Measurements from ENCODE around the gene TMOD3. TPM values are rescaled to one million over a fixed set of nuclear protein-coding genes. Genes with fewer than 3 reads are reported as not detected.

TMOD3 gene
- total RNA-seq, 1 donor from 2014 or later: 29.2 TPM

- no peak overlapping the region for H3K4me3 Mint-ChIP-seq (ENCODE audit: unreplicated experiment)
- no peaks in the 10 kb centered on the region for H3K27me3 Mint-ChIP-seq (ENCODE audit: unreplicated experiment)
- peaks cover 6% of the 10 kb centered on the region for H3K4me1 Mint-ChIP-seq (ENCODE audit: low read depth, unreplicated experiment)
Measured at GRCh38 chr15:51848811-51849210, 19.4 kb downstream of the TMOD3 start.

GRCh38 chr15:51849860-51850259, 20.4 kb downstream of the TMOD3 start:
- H3K4me3 Mint-ChIP-seq (ENCODE audit: unreplicated experiment): no peak overlapping the region
- no peak overlapping the region for H3K27ac Mint-ChIP-seq (ENCODE audit: unreplicated experiment)
- H3K27me3 Mint-ChIP-seq (ENCODE audit: unreplicated experiment): no peaks in the 10 kb centered on the region
- H3K4me1 Mint-ChIP-seq (ENCODE audit: low read depth, unreplicated experiment): peaks cover 5% of the 10 kb centered on the region
- DNase-seq: no peak
- H3K36me3 Mint-ChIP-seq (ENCODE audit: unreplicated experiment): no peaks in the 10 kb centered on the region
- no peaks in the 10 kb centered on the region for H3K9me3 Mint-ChIP-seq (ENCODE audit: unreplicated experiment)
- TF ChIP-seq, protein P1, sequence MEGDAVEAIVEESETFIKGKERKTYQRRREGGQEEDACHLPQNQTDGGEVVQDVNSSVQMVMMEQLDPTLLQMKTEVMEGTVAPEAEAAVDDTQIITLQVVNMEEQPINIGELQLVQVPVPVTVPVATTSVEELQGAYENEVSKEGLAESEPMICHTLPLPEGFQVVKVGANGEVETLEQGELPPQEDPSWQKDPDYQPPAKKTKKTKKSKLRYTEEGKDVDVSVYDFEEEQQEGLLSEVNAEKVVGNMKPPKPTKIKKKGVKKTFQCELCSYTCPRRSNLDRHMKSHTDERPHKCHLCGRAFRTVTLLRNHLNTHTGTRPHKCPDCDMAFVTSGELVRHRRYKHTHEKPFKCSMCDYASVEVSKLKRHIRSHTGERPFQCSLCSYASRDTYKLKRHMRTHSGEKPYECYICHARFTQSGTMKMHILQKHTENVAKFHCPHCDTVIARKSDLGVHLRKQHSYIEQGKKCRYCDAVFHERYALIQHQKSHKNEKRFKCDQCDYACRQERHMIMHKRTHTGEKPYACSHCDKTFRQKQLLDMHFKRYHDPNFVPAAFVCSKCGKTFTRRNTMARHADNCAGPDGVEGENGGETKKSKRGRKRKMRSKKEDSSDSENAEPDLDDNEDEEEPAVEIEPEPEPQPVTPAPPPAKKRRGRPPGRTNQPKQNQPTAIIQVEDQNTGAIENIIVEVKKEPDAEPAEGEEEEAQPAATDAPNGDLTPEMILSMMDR (IDR thresholded peaks at IDR 0.05; ENCODE audit: partially characterized antibody, unreplicated experiment): no peak

More at GRCh38 chr15:51848811-51849210, 19.4 kb downstream of the TMOD3 start:
- H3K36me3 Mint-ChIP-seq (ENCODE audit: unreplicated experiment): no peaks in the 10 kb centered on the region
- no peaks in the 10 kb centered on the region for H3K9me3 Mint-ChIP-seq (ENCODE audit: unreplicated experiment)
- TF ChIP-seq, protein P1 (IDR thresholded peaks at IDR 0.05; ENCODE audit: partially characterized antibody, unreplicated experiment): no peak
- DNase-seq: no peak
- no peak overlapping the region for H3K27ac Mint-ChIP-seq (ENCODE audit: unreplicated experiment)

- H3K36me3 Mint-ChIP-seq (ENCODE audit: unreplicated experiment): no peaks in the 10 kb centered on the region
- H3K4me1 Mint-ChIP-seq (ENCODE audit: low read depth, unreplicated experiment): peaks cover 4% of the 10 kb centered on the region
- H3K9me3 Mint-ChIP-seq (ENCODE audit: unreplicated experiment): no peaks in the 10 kb centered on the region
- no peak for DNase-seq
- no peak overlapping the region for H3K27ac Mint-ChIP-seq (ENCODE audit: unreplicated experiment)
- H3K4me3 Mint-ChIP-seq (ENCODE audit: unreplicated experiment): no peak overlapping the region
- TF ChIP-seq, protein P1 (IDR thresholded peaks at IDR 0.05; ENCODE audit: partially characterized antibody, unreplicated experiment): no peak
- no peaks in the 10 kb centered on the region for H3K27me3 Mint-ChIP-seq (ENCODE audit: unreplicated experiment)
Measured at GRCh38 chr15:51853998-51854397, 24.5 kb downstream of the TMOD3 start.

DNA sequence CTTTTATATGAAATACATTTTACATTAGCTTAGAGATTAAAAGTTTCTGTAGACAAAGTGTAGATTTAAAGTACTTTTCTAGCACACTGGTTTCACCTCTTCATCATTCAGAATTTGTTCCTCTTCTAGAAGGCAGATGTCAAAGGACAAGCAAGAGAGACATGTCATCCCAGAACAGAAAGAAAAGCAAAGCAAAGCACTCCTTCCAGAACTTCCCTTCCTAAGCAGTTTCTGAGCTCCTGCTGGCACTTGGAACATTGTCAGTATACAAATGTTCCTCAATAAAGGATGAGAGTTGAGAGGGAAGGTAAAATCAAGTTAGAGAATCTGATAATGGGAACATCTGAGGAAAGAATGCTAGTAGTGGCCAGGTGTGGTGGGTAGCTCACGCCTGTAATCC, 26.2 kb downstream of the TMOD3 start:
- no peaks in the 10 kb centered on the region for H3K9me3 Mint-ChIP-seq (ENCODE audit: unreplicated experiment)
- no peak overlapping the region for H3K27ac Mint-ChIP-seq (ENCODE audit: unreplicated experiment)
- DNase-seq: no peak
- H3K27me3 Mint-ChIP-seq (ENCODE audit: unreplicated experiment): no peaks in the 10 kb centered on the region
- no peaks in the 10 kb centered on the region for H3K36me3 Mint-ChIP-seq (ENCODE audit: unreplicated experiment)
- H3K4me1 Mint-ChIP-seq (ENCODE audit: low read depth, unreplicated experiment): peaks cover 4% of the 10 kb centered on the region
- H3K4me3 Mint-ChIP-seq (ENCODE audit: unreplicated experiment): no peak overlapping the region
- TF ChIP-seq, protein P1 (IDR thresholded peaks at IDR 0.05; ENCODE audit: partially characterized antibody, unreplicated experiment): no peak

GRCh38 chr15:51856714-51857380, 27.4 kb downstream of the TMOD3 start:
- Mint-ChIP-seq H3K27ac (ENCODE audit: unreplicated experiment) (no peak overlapping the region), H3K4me1 (ENCODE audit: low read depth, unreplicated experiment) (peaks cover 9% of the 10 kb centered on the region), H3K4me3 (ENCODE audit: unreplicated experiment) (no peak overlapping the region), H3K9me3 (ENCODE audit: unreplicated experiment) (no peaks in the 10 kb centered on the region), H3K27me3 (ENCODE audit: unreplicated experiment) (no peaks in the 10 kb centered on the region), H3K36me3 (ENCODE audit: unreplicated experiment) (no peaks in the 10 kb centered on the region)
- DNase-seq: no peak
- TF ChIP-seq, protein P1 (IDR thresholded peaks at IDR 0.05; ENCODE audit: partially characterized antibody, unreplicated experiment): no peak
